Measurements from ENCODE around the gene PSME3IP1. TPM values are rescaled to one million over a fixed set of nuclear protein-coding genes. Genes with fewer than 3 reads are reported as not detected.

Gene PSME3IP1
- total RNA-seq, 1 donor from 2014 or later = 55.0 TPM

DNA sequence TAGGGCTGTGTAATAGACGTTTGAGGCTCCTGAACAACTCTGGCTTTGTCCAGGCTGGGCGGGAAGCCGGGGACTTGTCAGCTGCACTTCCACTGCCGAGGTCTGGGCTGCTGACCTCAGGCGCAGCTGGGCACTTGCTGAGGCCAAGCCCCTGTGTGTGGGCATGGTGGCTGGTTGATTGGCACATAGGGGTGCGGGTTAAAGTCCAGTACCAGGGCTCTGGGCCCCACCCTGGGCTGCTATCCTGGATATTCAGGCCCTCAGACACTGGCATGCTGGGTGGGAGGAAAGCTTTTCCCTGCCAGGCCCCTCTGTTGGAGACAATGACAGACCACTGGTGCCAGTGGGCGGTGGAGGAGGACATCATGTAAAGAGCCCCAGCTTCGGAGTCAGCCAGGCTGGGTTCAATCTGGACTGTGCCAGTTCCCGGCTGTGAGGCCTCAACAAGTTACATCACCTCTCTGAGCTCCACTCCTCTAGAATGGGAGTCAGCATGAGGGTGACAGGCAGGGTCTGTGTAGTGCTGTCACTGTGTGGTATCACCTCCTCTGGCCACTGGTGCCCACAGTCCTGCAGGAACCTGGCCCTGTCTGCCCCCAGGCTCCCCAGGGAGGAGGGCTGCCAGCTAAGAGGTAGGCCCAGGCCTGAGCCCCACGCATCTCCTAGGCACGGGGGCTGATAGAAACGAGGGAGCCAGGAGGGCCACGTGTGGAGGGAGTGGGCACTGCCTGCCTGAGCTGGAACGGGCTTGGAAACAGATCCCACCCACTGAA, 42.5 kb downstream of the PSME3IP1 start:
- DNase-seq = no peak

DNA sequence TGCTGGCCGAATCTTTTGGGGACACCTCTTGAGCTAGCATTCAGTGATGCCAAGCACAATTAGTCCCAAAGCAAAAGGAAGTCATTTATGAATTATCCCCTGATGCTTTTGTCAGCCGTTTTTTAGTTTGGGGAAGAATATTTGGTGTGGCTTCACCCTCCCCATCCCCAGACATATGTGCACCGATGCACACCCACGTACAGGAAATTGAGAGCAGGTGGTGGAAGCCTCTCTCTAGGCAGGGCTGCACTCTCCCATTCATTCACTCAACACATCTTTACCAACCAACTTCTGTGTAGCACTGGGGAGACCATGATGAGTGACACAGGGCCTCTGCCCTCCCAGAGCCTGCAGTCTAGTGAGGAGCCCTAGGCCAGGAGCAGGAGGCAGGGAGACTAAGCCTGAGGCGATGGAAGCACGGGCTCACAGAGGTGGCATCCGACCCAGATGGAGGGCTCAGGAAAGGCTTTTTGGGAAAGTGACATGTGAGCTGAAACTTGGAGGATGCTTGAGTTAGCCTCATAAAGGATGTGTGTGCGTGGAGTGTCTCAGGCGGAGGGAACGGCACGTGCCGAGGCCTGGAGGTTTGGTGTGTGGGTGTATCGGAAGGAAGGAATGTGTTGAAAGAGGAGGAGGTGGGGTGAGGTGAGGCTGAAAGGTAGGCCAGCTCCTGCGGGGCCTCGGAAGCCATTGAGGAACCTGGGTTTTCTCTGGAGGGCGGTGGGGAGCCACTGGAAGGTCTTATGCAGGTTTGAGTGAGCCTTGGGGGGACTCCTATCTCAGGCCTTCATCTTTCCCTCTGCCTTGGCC, 43.8 kb downstream of the PSME3IP1 start:
- no peak for DNase-seq

DNA sequence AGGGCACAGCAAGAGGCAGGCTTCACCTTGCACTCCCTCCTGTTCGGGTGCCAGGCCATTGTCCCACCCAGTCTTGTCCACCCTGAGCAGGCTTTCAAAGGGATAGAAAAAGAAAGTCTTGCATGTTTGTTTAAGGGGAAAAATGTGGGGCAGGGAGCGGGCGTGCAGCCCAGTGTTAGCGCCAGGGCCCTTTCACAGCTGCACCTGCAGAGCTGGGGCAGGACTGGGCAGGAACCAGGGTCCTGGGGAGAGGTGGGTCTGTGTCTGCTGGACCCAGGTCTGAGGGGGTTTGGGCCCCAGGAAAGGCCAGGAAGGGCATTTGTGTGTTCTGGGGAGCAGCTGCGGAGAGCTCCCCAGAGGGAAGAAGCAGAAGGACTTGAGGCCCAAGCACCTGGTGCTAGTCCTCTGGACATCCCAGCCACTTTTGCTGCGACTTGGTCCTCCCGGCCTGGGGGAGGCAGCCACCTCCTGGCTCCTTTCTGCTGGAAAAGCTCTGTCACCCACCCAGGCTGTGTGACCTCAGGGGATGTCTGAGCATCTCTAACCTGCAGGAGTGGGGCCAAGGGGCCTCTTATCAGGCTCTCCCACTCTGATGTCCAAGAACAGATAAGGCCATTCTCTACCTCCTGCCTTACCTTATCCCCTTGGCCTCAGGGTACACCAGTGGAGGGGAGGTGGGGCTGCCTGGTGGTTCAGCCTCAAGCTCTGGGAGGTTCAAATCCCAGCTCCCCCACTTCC, 44.7 kb downstream of the PSME3IP1 start:
- DNase-seq = no peak

DNA sequence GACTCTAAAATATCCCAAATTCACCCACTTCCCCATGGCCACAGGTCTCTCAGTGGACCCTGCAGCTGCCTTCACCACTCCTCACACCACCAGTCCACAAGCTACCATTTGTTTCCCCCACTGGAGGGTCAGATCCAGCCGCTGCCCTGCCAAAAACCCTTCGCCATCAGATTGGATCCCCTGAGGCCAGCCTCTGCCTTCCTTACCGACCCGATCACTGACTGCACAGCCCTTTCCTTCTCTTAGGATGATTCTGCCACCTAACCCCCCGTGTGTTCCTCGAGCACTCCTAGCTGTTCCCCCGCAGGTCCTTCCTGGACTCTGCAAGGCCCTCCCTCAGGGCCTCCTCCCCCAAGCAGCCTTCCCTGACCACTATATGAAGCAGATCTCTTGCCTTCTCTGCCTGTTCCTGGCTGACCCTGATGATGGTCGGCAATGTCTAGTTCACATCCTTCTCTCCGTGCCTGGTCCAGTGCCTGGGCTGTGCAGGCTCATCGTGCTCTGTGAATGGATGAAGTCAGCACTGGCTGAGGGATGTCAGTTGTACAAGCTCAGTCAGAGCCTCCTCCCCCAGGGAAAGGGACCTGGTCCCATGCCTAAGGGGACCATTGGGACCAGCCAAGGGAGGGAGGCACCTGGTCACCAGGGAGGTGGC, 47.4 kb downstream of the PSME3IP1 start:
- DNase-seq = no peak

DNA sequence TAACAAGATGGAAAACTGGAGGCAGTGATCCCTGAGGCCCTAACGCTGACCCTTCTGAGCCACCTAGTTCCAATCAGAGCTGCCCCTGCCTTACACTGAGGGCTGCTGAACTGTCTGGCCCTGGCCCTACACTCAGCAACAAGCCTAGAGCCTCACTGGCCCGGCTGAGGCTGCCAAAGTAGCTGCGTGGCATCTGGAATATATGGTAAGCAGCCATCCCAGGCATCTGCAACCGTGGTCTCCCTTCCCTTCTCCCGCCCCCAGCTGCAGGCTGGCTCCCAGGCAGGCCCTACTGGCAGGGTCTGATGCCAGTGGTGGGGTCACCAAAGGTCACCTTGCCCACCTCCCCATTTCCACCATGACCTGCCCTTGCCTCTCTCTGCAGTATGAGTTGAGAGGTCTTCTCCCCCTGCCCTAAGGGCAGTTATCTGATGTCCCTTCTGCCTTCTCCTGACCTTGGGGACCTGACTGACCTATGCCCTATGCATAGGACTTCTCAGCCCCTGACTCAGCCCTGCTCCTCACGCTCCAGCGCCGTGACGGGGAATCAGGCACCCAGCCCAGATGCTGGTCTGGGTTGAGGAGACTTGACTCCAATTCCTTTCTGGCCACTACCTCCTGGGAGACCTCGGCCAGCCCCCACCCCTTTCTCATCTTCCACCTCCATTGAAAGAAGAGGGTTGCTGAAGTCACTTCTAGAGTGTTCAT, 48.1 kb downstream of the PSME3IP1 start:
- no peak for DNase-seq

DNA sequence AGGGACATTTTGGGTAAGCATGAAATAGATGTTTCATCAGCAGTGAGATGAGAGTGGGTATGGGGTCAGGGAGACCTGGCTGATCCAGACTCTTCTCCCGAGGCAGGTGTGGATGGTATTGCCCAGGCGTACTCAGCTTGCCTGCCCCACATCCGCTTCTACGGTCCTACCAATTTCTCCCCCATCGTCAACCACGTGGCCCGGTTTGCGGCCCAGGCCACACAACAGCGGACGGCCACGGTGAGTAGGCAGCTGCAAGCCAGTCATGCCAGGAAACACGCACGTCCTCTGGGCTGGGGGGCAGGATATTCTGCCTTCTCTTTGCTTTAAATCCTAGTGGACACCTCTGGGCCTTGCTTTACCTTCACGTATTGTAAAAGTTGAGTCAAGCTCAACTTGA, 48.8 kb downstream of the PSME3IP1 start:
- no peak for DNase-seq

DNA sequence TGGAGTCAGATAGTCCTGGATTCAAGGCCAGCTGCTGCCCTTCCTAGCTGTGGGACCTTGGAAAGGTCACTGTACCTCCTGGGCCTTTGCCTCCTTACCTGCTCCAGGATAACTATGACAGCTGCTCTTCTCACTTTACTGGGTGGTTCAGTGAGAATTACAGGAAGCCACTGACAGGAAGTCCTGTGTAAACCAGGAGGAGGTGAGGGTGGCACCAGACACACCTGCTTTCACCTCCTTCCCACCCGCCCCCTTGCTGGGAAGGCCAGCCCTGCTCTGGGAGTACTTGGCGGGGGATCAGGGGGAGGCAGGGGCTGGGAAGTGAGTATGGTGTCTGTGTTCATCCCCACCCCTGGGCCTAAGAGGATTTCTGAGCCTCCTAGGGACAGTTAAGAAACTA, 50.9 kb downstream of the PSME3IP1 start:
- DNase-seq = no peak

DNA sequence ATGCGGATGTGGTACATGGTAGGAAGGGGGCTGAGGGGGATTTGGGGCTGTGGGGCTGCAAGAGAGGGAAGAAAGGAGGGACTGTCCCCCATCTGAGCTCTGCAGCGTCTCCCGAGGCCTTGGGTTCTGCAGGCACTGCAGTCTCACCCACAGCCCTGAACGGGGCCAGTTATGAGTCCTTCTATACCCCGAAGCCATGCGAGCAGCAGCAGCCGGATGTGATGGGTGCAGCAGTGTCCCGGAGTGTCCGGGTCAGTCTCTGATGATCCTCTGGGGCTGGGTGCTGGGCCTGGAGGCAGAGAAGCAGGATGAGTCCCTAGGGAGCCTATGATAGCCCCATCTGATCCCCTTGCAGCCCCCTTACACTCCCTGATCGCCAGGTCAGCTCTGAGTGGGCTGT, 52.0 kb downstream of the PSME3IP1 start:
- DNase-seq = no peak

DNA sequence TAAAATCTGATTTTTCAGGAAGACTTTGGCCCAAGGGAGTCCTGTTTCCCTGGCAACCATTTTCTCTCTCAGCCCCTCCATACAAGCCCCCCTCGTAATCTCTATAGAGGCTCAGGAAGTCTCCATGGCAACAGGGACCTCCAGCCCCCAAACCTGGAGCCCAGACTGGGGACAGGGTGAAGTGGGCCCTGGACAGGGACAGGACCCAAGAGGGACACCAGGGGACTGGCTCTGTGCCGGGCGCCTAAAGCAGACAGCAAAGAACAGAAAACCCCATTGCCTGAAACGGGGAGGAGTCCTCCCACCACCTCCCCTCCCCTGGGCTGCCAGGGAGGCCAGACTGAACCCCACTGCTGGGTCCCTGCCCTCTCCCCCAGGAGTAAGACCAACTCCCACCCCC, 52.8 kb downstream of the PSME3IP1 start:
- no peak for DNase-seq

DNA sequence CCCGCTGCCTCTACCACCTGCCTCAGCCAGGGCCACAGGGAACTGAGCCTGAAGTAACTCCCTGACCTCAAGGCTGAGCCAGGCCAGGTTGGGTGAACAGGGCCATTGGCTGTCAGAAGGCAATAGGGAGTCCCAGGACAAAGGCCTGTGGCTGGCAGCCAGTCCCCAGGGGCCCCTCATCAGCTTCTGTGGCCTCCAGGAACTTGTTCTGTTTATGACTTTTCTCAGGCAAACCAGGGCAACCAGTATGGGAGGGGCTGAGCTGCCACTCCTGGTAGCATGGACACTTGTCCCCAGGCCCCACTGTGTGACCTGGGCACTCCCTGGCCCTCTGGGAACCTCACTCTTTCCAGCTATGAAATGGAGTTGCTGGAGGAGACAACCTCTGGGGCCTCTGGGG, 53.4 kb downstream of the PSME3IP1 start:
- no peak for DNase-seq

DNA sequence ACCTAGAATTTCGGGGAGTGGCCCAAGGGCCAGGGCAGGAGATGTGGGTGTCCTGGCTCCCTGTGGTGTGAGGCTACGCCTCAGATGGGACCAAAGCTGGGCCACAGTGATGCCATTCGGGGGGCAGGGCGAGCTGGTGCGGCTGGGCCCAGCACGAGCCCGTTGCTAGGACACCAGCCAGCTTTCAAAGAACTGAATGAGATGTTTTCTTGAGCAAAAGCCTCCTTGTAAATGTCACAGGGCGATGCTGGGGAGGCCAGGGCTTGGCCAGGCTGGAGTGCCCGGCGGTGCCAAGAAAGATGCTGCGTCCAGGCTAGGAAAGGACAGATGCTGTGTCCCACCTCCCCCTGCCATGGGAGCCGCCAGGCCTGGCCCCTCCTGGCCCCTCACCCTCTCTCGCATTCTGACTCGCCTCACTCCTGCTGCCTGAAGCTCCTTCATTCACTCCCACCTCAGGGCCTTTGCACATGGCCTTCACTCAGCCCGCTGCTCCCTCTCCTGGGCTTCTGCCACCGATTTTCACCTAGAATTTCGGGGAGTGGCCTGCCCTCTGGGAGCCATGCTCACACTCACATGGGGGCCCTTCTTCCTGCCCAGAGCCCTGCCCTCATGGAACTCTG, 54.4 kb downstream of the PSME3IP1 start:
- no peak for DNase-seq

DNA sequence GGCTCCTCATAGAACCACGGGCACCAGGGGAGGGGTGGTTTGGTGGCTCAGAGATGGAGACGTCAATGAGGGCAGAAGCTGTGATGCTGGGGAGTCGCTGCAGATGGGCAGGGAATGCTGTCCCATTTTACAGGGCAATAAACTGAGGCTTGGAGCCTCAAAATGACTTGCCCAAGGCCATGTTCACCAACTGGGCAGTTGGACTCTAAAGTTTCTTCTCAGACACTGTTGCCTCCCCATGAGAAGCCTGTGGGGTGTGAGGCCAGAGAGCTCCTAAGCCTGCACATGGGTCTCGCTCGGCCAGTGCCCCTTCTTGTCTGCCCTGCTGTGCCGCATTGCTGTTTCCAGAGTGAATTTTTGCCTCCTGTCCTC, 54.9 kb downstream of the PSME3IP1 start:
- DNase-seq = no peak

DNA sequence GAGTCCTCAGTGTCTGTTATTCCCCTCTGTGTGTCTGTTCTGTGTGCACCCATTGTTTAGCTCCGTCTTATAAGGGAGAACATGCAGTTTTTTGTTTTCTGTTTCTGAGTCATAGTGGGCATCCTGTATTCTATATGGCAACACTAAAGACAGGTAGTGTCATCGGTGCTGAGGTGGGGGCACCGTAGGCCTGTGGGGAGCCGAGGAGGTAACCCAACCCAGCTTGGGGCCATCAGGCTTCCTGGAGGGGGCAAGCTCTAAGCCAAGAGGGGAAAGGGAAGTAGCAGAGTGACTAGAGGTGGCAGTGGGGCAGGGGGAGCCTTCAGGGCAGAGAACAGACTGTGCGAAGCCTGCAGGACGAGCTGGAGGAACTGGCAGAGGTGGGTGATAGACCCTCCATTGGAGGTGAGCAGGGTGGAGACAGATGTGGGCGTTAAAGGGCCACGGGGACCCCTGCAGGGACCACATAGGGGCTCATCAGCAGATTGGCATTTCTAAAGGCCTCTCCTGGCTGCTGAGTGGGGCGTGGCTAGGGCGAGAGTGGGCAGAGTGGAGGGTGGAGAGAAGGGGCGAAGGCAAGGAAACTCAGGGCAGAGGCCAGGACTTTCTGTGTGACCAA, 57.0 kb downstream of the PSME3IP1 start:
- no peak for DNase-seq

DNA sequence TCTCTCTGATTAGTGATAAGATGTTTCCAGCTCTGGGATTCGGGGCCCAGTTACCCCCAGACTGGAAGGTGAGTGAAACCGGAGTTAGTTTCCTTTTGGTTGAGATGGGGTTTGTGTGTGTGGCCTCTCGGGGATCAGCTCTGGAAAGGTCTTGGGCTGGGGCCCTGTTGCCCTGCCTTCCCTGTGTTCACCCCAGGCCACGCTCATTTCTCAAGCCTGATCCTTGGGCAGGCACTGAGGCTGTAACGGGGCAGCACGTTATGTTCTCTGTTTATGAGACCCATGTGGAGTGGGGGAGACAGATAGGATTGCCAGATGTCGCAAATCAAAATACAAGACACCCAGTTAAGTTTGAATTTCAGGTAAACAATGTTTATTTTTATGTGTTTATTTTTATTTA, 58.0 kb downstream of the PSME3IP1 start:
- no peak for DNase-seq

DNA sequence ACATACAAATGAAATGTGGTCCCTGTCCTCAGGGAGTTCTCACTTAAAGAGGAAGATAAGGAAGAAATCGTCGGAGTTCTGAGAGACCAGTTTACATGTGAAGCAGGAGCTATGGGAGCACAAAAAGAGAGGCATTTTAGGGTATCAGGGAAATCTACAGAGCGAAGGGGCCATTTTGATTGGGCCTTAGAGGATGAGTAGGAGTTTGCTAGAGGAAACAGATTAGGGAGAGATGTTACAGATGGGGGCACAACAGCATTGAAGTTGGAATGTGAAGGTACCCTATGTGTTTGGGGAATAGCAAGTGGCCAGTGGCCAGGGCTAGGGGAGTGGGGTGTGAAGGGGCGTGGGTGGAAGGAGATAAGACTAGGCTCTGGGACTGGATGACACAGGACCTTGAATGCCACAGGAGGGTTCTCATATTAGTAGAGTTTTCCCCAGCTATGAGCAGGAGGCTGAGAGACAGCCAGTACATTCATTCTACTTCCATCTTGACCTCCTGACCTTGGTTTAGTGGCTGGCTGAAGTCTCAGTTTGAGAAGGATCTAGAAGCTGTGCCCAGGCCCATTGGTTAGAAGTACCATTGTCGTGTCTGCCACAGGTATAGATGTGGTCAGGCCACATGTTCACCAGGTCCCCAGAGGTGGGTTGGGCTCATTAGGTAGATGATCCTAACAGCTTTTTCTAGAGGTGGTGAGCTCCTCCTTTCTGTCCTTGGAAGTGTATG, 58.6 kb downstream of the PSME3IP1 start:
- no peak for DNase-seq

DNA sequence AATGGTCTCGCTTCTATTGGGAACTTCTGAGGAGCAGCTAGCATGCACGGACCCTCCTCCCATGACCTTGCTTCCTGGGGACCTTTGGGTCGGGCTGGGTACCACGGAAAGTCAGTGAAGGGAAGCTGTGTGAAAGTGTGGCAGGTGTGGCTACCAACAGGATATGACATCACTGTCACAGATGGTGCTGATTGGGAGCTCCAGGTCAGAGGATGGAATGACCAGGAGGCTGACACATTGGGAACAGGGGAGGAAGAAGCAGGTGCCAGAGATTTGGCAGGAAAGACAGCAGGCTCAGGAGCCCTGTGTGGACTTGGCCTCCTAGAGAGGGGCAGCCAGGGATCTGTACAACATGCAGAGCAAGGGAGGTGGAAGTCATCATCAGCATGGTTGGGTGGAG, 59.4 kb downstream of the PSME3IP1 start:
- no peak for DNase-seq

DNA sequence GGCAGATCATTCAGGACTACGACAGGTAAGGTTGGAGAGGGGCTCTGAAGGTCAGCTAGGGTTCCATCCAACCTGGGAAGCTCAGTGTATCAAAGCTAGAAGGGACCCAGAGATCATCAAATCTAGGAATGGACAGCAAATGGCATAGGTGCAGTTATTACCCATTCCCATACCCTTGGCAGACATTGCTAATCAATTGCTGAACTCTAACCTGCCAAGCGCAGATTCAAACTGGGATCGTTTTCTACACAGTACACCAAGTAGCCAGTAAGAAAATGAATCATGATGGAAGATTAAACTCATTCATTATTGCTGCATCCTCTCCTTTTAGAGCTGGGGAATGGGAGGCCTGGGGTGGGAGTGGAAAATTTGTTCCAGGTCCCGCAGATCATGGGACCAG, 59.9 kb downstream of the PSME3IP1 start:
- DNase-seq = no peak

DNA sequence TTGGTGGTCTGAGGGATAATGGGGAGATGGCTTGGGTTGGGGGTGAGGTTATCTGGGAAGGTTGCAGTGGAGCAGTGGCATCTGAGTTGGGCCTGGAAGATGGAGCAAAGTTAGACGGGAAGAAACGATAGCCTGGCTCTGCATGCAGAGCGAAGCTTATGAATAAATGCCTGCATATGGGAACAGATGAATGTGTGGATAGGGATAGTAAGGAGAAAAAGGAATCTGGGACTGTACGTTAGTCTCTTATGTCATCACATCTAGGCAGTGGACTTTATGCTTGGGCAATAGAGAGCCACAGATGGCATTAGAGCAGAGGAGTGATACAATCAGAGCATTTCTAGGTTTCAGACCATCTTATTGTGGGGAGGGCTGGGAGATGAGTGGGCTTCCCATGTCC, 60.5 kb downstream of the PSME3IP1 start:
- no peak for DNase-seq

DNA sequence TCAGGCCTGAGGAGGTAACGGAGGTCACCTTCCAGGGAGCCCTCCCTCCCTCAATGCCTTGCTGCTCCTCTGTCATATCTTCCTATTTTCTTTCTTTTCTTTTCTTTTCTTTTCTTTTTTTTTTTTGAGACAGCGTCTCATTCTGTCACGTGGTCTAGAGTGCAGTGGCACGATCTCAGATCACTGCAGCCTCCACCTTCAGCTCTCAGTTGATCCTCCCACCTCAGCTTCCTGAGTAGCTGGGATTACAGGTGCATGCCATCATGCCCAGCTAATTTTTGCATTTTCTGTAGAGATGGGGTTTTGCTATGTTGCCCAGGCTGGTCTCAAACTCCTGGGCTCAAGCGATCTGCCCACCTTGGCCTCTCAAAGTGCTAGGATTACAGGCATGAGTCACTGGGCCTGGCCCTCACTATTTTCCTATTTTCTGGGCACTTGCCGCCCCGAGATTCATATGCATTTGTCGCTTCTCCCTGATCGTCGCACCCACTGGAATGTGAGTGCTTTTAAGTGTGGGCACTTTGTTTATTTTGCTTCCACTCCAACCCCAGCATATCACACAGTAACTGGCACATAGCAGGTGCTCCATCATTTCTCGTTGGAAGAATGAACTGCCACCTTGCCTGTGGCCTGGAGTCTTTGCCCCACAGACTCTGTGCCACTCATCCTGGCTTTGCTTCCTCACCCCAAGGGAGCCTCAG, 61.7 kb downstream of the PSME3IP1 start:
- no peak for DNase-seq
